DOHH2 (cell line): ENCODE results near the gene IFIT2.

ENCODE experiments used
- H3F3A ChIP-seq: fragments of 200-600 bp; sonication (generic), shearing (Covaris generic); 2 replicates; pipeline ENCODE4 v1.6.0; 2016; ENCODE audit warnings: antibody characterized with exemption, mild to moderate bottlenecking; ENCODE audit not compliant: control insufficient read depth, insufficient read depth
- H3K27ac ChIP-seq: fragments of 200-600 bp; sonication (generic); 2 replicates; pipeline ENCODE4 v1.5.1; 2014; ENCODE audit warnings: low read depth, mild to moderate bottlenecking, low read length, moderate library complexity
- H3K27me3 ChIP-seq: fragments of 200-600 bp; sonication (generic); 2 replicates; pipeline ENCODE4 v1.6.1; 2014; ENCODE audit warnings: mild to moderate bottlenecking, low read length, mixed read lengths; ENCODE audit not compliant: control insufficient read depth
- H3K36me3 ChIP-seq: fragments of 200-600 bp; sonication (generic); 2 replicates; pipeline ENCODE4 v1.6.1; 2014; ENCODE audit warnings: mild to moderate bottlenecking, low read length, moderate library complexity, mixed read lengths; ENCODE audit not compliant: control insufficient read depth
- H3K4me1 ChIP-seq: fragments of 200-600 bp; sonication (generic); 2 replicates; pipeline ENCODE4 v1.6.1; 2014; ENCODE audit warnings: mild to moderate bottlenecking, low read length, mixed read lengths; ENCODE audit not compliant: control insufficient read depth
- H3K4me2 ChIP-seq: fragments of 200-600 bp; sonication (generic); 2 replicates; pipeline ENCODE4 v1.6.0; 2014; ENCODE audit warnings: mild to moderate bottlenecking, low read length, moderate library complexity
- H3K4me3 ChIP-seq: fragments of 200-600 bp; sonication (generic); 2 replicates; pipeline ENCODE4 v1.5.1; 2014; ENCODE audit warnings: mild to moderate bottlenecking, low read length, mixed read lengths
- H3K79me2 ChIP-seq: fragments of 200-600 bp; sonication (generic); 2 replicates; pipeline ENCODE4 v1.6.1; 2014; ENCODE audit warnings: mild to moderate bottlenecking, low read length, mixed read lengths; ENCODE audit not compliant: control insufficient read depth
- H3K9me2 ChIP-seq: fragments of 200-600 bp; sonication (generic); replicated peaks from 2 replicates; pipeline ENCODE4 v1.6.1; 2014; ENCODE audit warnings: mild to moderate bottlenecking, low read length, mixed read lengths; ENCODE audit not compliant: control insufficient read depth
- H3K9me3 ChIP-seq: fragments of 200-600 bp; sonication (generic); 2 replicates; pipeline ENCODE4 v1.6.1; 2014; ENCODE audit warnings: antibody characterized with exemption, low read length, mixed read lengths; ENCODE audit not compliant: control insufficient read depth, insufficient read depth
- H4K20me1 ChIP-seq: fragments of 200-600 bp; sonication (generic); 2 replicates; pipeline ENCODE4 v1.6.0; 2014; ENCODE audit warnings: low read depth, mild to moderate bottlenecking, antibody characterized with exemption, low read length, moderate library complexity; ENCODE audit not compliant: control insufficient read depth, insufficient read depth
- CTCF ChIP-seq: fragments of 200-600 bp; sonication (generic); IDR thresholded peaks from one replicate; pipeline ENCODE4 v1.5.1; 2014; ENCODE audit warnings: antibody characterized with exemption, mild to moderate bottlenecking, low read depth, low read length; ENCODE audit not compliant: poor library complexity, severe bottlenecking
- EZH2phosphoT487 ChIP-seq: fragments of 200-600 bp; sonication (generic); IDR thresholded peaks from 2 replicates; pipeline ENCODE4 v1.6.1; 2017; ENCODE audit warnings: borderline replicate concordance, mild to moderate bottlenecking, antibody characterized with exemption, low read length, moderate library complexity, mixed read lengths

Gene IFIT2

GRCh38 chr10:89302625-89303024 is 779 bp downstream of the IFIT2 start:
- no peak overlapping the region; the same call in 1 of the 2 replicates for H3K4me2 ChIP-seq
- no peaks in the 10 kb centered on the region for H3K9me3 ChIP-seq
- H3K27me3 ChIP-seq, result peaks cover 8% of the 10 kb centered on the region
- TF ChIP-seq CTCF (no peak), EZH2phosphoT487 (no peak)
- H3K79me2 ChIP-seq, result no peaks in the 10 kb centered on the region
- no peaks in the 10 kb centered on the region for H3K36me3 ChIP-seq
- H4K20me1 ChIP-seq, result no peaks in the 10 kb centered on the region
- peaks cover 11% of the 10 kb centered on the region for H3K4me1 ChIP-seq
- no peaks in the 10 kb centered on the region for H3K9me2 ChIP-seq
- no peaks in the 10 kb centered on the region for H3F3A ChIP-seq
- no peak overlapping the region for H3K4me3 ChIP-seq
- no peak overlapping the region for H3K27ac ChIP-seq

GRCh38 chr10:89303161-89303560 is 1.3 kb downstream of the IFIT2 start:
- Histone ChIP-seq H3K4me2 (no peak overlapping the region), H3K27me3 (peaks cover 10% of the 10 kb centered on the region), H3K9me2 (no peaks in the 10 kb centered on the region), H3K9me3 (no peaks in the 10 kb centered on the region), H3K4me1 (peaks cover 11% of the 10 kb centered on the region), H3K27ac (no peak overlapping the region), H3K4me3 (no peak overlapping the region), H3K79me2 (no peaks in the 10 kb centered on the region), H4K20me1 (no peaks in the 10 kb centered on the region), H3K36me3 (no peaks in the 10 kb centered on the region), H3F3A (no peaks in the 10 kb centered on the region)
- no peak for TF ChIP-seq EZH2phosphoT487
- no peak for TF ChIP-seq CTCF

GRCh38 chr10:89304026-89304425 is 2.2 kb downstream of the IFIT2 start:
- H3K4me1 ChIP-seq, result peaks cover 11% of the 10 kb centered on the region
- H3K9me3 ChIP-seq, result no peaks in the 10 kb centered on the region
- H3F3A ChIP-seq, result no peaks in the 10 kb centered on the region
- no peaks in the 10 kb centered on the region for H3K9me2 ChIP-seq
- peaks cover 10% of the 10 kb centered on the region for H3K27me3 ChIP-seq
- no peak for TF ChIP-seq CTCF
- no peak overlapping the region for H3K27ac ChIP-seq
- no peaks in the 10 kb centered on the region for H4K20me1 ChIP-seq
- no peak overlapping the region for H3K4me2 ChIP-seq
- no peak overlapping the region for H3K4me3 ChIP-seq
- no peaks in the 10 kb centered on the region for H3K79me2 ChIP-seq
- no peaks in the 10 kb centered on the region for H3K36me3 ChIP-seq

GRCh38 chr10:89304446-89304845 is 2.6 kb downstream of the IFIT2 start:
- H3K27me3 ChIP-seq, result peaks cover 12% of the 10 kb centered on the region
- H3K27ac ChIP-seq, result no peak overlapping the region
- no peak overlapping the region for H3K4me3 ChIP-seq
- no peaks in the 10 kb centered on the region for H3K9me3 ChIP-seq
- no peaks in the 10 kb centered on the region for H4K20me1 ChIP-seq
- H3K9me2 ChIP-seq, result no peaks in the 10 kb centered on the region
- no peaks in the 10 kb centered on the region for H3F3A ChIP-seq
- no peaks in the 10 kb centered on the region for H3K79me2 ChIP-seq
- no peak overlapping the region for H3K4me2 ChIP-seq
- peaks cover 11% of the 10 kb centered on the region for H3K4me1 ChIP-seq
- H3K36me3 ChIP-seq, result no peaks in the 10 kb centered on the region
- TF ChIP-seq CTCF (no peak), EZH2phosphoT487 (no peak)
